ENCODE data around the gene OR13C8. TPM values are rescaled to one million over a fixed set of nuclear protein-coding genes. Genes with fewer than 3 reads are reported as not detected.

Gene OR13C8
- total RNA-seq, 3 donors from 2014 or later, result not detected

DNA sequence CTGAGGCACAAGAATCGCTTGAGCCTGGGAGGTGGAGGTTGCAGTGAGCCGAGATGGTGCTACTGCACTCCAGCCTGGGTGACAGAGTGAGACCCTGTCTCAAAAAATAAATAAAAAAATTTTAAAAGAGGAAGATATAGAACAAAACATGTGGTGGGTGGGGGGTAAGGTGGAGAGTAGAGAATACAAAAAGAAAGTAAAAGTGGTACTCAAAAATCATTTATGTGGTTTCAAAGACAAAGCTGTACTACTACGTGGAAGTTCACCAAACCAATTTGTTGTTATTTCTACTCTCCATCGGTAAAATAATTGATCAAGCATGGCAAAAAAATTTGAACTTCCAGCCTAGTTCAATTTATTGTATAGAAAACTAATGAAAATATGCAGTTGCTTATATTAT lies 24.3 kb upstream of the OR13C8 start:
- Histone ChIP-seq H3K36me3 (no peaks in the 10 kb centered on the region), H3K27me3 (no peaks in the 10 kb centered on the region), H3K4me3 (no peak overlapping the region), H3K4me1 (no peaks in the 10 kb centered on the region), H3K27ac (no peak overlapping the region), H3K9me3 (no peaks in the 10 kb centered on the region)
- intact Hi-C loops (cut with DNase I; ENCODE audit: low total_unique reads), result no loop called here
- DNase-seq (ENCODE audit: low spot score in 2 of 2), result no peak
- no peak for TF ChIP-seq POLR2AphosphoS5 (IDR thresholded peaks at IDR 0.05)
- no peak for TF ChIP-seq POLR2A (IDR thresholded peaks at IDR 0.05)
- TF ChIP-seq, protein P1, sequence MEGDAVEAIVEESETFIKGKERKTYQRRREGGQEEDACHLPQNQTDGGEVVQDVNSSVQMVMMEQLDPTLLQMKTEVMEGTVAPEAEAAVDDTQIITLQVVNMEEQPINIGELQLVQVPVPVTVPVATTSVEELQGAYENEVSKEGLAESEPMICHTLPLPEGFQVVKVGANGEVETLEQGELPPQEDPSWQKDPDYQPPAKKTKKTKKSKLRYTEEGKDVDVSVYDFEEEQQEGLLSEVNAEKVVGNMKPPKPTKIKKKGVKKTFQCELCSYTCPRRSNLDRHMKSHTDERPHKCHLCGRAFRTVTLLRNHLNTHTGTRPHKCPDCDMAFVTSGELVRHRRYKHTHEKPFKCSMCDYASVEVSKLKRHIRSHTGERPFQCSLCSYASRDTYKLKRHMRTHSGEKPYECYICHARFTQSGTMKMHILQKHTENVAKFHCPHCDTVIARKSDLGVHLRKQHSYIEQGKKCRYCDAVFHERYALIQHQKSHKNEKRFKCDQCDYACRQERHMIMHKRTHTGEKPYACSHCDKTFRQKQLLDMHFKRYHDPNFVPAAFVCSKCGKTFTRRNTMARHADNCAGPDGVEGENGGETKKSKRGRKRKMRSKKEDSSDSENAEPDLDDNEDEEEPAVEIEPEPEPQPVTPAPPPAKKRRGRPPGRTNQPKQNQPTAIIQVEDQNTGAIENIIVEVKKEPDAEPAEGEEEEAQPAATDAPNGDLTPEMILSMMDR (IDR thresholded peaks at IDR 0.05), result no peak

DNA sequence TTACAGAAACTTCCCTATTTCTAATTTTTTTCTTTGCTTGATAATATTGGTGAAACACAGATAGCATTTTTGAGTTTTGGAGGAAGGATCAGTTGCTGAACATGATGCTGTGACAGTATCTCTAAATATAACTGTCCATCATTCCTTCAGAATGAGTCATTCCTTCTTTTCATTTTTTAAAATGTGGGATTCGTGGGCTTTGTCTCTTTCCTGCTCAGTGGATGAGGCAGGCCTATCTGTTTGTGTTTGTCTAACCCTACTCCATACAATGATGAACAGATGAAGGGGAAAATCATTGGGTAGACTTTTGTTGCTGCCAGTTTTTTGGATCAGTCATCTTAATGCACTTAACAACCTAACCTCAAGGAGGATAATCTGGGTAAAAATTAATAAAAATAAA lies 15.7 kb upstream of the OR13C8 start:
- H3K4me3 ChIP-seq, result no peak overlapping the region
- H3K36me3 ChIP-seq, result no peaks in the 10 kb centered on the region
- H3K27ac ChIP-seq, result no peak overlapping the region
- DNase-seq (ENCODE audit: low spot score in 2 of 2), result no peak
- H3K4me1 ChIP-seq, result no peaks in the 10 kb centered on the region
- TF ChIP-seq, protein P1 (IDR thresholded peaks at IDR 0.05), result no peak
- TF ChIP-seq POLR2A (IDR thresholded peaks at IDR 0.05), result no peak
- no peak for TF ChIP-seq POLR2AphosphoS5 (IDR thresholded peaks at IDR 0.05)
- H3K9me3 ChIP-seq, result peaks cover 8 to 9% of the 10 kb centered on the region in 2 donors
- intact Hi-C loops (cut with DNase I; ENCODE audit: low total_unique reads), result no loop called here
- H3K27me3 ChIP-seq, result no peaks in the 10 kb centered on the region

DNA sequence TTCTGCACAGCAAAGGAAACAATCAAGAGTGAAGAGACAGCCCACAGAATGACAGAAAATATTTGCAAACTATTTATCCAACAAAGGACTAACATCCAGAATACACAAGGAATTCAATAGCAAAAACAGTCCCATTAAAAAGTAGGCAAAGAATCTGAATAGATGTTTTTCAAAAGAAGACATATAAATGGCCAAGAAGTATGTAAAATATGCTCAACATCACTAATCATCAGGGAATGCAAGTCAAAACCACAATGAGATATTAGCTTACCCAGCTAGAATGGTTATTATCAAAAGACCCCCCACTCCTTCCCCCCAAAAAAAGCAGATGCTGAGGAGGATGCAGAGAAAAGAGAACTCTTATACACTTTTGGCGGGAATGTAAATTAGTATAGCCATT lies 13.4 kb upstream of the OR13C8 start:
- DNase-seq (ENCODE audit: low spot score in 2 of 2), result no peak
- H3K36me3 ChIP-seq, result no peaks in the 10 kb centered on the region
- no peak overlapping the region for H3K27ac ChIP-seq
- peaks cover 9 to 17% of the 10 kb centered on the region in 2 donors for H3K9me3 ChIP-seq
- no peaks in the 10 kb centered on the region for H3K4me1 ChIP-seq
- H3K27me3 ChIP-seq, result no peaks in the 10 kb centered on the region
- intact Hi-C loops (cut with DNase I; ENCODE audit: low total_unique reads), result no loop called here
- H3K4me3 ChIP-seq, result no peak overlapping the region
- no peak for TF ChIP-seq POLR2A (IDR thresholded peaks at IDR 0.05)
- TF ChIP-seq POLR2AphosphoS5 (IDR thresholded peaks at IDR 0.05), result no peak
- TF ChIP-seq, protein P1 (IDR thresholded peaks at IDR 0.05), result no peak

DNA sequence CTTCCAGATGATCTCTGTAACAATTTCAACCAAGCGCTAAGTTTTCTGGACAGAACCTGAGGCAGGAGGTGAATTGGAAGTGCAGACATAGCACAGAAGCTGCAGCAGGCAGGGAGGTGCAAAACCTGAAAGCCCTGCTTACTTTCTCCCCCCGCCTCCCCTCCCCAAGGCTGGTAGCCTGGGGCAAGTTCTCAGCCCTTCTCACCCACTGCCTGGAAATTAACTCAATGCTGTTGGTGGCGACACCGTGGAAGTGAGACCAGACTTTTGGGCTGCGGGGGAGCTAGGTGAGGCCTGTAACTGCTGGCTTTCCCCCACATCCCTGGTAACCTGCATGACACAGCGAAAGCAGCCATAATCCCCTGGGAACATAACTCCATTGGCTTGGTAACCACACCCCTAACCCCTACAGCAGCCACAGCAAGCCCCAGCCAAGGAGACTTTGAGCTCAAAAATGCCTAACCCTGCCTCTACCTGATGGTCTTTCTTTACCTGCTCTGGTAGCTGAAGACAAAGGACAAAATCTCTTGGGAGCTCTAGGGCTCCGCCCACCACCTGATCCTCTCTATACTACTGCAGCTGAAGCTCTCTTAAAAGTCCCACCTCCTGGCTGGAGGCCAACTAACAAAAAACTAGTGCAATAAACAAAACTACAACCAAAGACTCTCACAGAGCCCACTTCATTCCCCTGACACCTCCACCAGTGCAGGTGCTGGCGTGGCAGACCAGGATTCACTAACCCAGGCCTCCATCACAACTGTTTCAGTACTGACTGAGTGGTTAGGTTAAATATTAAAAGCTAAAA lies 11.9 kb upstream of the OR13C8 start:
- H3K4me1 ChIP-seq, result no peaks in the 10 kb centered on the region
- H3K27ac ChIP-seq, result no peak overlapping the region
- no peak for DNase-seq (ENCODE audit: low spot score in 2 of 2)
- intact Hi-C loops (cut with DNase I; ENCODE audit: low total_unique reads), result no loop called here
- no peaks in the 10 kb centered on the region for H3K27me3 ChIP-seq
- H3K9me3 ChIP-seq, result peaks cover 9 to 17% of the 10 kb centered on the region in 2 donors
- H3K36me3 ChIP-seq, result no peaks in the 10 kb centered on the region
- H3K4me3 ChIP-seq, result no peak overlapping the region
- no peak for TF ChIP-seq POLR2AphosphoS5 (IDR thresholded peaks at IDR 0.05)
- TF ChIP-seq POLR2A (IDR thresholded peaks at IDR 0.05), result no peak
- TF ChIP-seq, protein P1 (IDR thresholded peaks at IDR 0.05), result no peak

DNA sequence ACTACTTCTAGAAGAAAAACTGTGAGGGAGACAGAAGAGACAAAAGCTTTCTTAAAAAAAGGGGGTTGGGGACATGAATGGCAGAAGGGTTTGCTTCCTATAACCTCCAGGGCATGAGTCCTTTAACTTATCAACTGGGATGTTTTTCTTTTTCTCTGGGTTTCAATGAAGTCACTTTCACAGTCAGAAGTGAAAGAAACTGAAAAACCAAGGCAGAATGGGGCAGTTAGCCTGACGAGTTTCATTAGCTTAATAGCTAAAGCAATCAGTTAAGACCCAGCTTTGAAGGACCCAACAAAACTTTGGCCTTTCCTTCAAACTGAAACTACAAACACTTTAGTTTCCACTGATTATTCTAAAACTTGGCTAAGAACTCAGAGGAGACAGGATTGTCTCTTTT lies 4.6 kb upstream of the OR13C8 start:
- Histone ChIP-seq H3K36me3 (no peaks in the 10 kb centered on the region), H3K4me3 (no peak overlapping the region), H3K27me3 (no peaks in the 10 kb centered on the region), H3K27ac (no peak overlapping the region), H3K4me1 (no peaks in the 10 kb centered on the region), H3K9me3 (peaks cover 0 to 4% of the 10 kb centered on the region in 2 donors)
- no peak for TF ChIP-seq POLR2AphosphoS5 (IDR thresholded peaks at IDR 0.05)
- TF ChIP-seq, protein P1 (IDR thresholded peaks at IDR 0.05), result no peak
- no peak for TF ChIP-seq POLR2A (IDR thresholded peaks at IDR 0.05)
- no peak for DNase-seq (ENCODE audit: low spot score in 2 of 2)
- intact Hi-C loops (cut with DNase I; ENCODE audit: low total_unique reads), result no loop called here

Data from breast epithelium (tissue), 4 donors.